ENCODE data around the gene SAPCD2. TPM values are rescaled to one million over a fixed set of nuclear protein-coding genes. Genes with fewer than 3 reads are reported as not detected.
A peak's percentile ranks its signal among the peaks of the same experiment; 100 is the strongest.

SAPCD2 gene
- total RNA-seq, 2 experiments from 2014 or later, result 56.8 to 57.0 TPM

DNA sequence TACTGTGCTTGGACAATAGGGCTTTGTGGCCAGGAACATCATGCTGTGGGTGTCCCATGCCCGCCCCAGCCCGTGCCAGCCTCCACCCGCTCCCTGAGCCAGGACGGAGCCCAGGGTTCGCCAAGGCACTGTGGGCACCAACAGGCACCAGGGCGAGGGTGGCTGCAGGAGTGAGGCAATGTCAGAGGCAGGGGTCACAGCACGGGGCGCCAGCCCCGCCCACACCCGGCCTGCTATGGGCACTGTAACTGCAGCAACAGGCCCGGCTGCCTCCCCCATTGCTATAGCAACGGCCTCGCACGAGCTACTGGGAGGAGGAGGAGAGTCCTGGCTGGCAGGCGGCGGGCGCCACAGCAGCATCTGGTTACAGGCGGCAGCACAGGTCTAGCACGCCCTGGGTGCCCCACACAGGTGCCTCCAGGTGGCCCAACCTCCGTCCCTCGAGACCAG, 44.8 kb downstream of the SAPCD2 start:
- Mint-ChIP-seq H3K27ac (no peak overlapping the region), H3K36me3 (ENCODE audit: low read depth) (peaks cover 2% of the 10 kb centered on the region), H3K4me3 (no peak overlapping the region), H3K4me1 (ENCODE audit: low read depth) (peaks cover 47% of the 10 kb centered on the region), H3K9me3 (ENCODE audit: insufficient read depth) (no peaks in the 10 kb centered on the region), H3K27me3 (ENCODE audit: low read depth) (peaks cover 2% of the 10 kb centered on the region)
- DNase-seq, result no peak
- ATAC-seq, result no peak
- ChIA-PET POLR2A (interaction anchor here (0.5 to 0.8 kb wide), 3 partner anchors 37 to 198 kb away, joined by 3 read pairs; no protein-coding TSS in a partner anchor), CTCF (interaction anchor here (1.0 to 4.5 kb wide), 6 partner anchors 10 to 78 kb away, joined by 3 to 34 read pairs (median 4); partner anchors contain the start of gene NPDC1)

DNA sequence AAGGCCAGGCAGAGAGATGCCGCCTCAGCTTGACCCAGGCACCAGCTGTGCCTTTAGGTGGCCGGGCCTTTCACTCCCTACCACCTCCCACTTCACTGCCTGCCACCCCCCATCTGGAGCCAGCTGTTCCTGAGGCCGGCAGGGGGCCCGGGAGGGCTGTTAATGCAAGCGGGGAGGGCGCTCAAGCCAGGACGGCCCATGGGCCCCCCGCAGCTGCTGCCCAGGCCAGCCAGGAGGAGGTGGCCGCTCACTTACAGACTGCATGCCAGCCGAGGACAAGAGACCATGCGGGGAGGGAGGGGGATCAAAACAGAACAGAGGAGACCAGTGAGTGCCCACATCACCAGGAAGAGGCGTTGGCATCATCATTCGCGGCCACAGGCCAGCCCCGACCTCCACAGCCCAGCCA, 46.8 kb downstream of the SAPCD2 start:
- ATAC-seq, result no peak
- peaks cover 2% of the 10 kb centered on the region for H3K27me3 Mint-ChIP-seq (ENCODE audit: low read depth)
- no peak for DNase-seq
- CTCF ChIA-PET, result interaction anchor here (4.5 kb wide), 1 partner anchor 12 kb away, joined by 34 read pairs; no protein-coding TSS in a partner anchor
- H3K9me3 Mint-ChIP-seq (ENCODE audit: insufficient read depth), result no peaks in the 10 kb centered on the region
- no peak overlapping the region for H3K4me3 Mint-ChIP-seq
- H3K36me3 Mint-ChIP-seq (ENCODE audit: low read depth), result peaks cover 6% of the 10 kb centered on the region
- H3K4me1 Mint-ChIP-seq (ENCODE audit: low read depth), result peaks cover 32% of the 10 kb centered on the region
- H3K27ac Mint-ChIP-seq, result no peak overlapping the region
- POLR2A ChIA-PET, result no interaction called here

DNA sequence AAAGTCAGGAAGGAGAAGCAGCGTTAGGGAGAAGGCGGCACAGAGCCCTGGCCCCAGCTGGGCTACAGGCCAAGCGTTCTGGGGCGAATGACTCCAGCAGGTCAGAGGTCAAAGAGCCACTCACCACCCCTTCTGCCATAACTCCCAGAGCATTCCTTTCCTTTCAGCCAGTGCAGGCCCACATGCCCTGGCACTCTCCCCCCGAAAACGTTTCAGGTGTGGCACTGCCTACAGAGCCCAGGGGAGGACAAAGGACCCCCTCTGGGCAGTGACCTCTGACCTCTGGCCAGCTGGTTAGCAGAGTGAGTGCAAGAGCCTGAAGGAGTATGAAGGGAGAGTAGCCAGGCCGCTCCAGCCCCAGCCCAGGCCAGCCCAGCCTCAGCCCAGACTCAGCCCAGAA, 47.2 kb downstream of the SAPCD2 start:
- Mint-ChIP-seq H3K36me3 (ENCODE audit: low read depth) (peaks cover 6% of the 10 kb centered on the region), H3K9me3 (ENCODE audit: insufficient read depth) (no peaks in the 10 kb centered on the region), H3K4me1 (ENCODE audit: low read depth) (peaks cover 31% of the 10 kb centered on the region), H3K27me3 (ENCODE audit: low read depth) (peaks cover 2% of the 10 kb centered on the region), H3K27ac (no peak overlapping the region), H3K4me3 (no peak overlapping the region)
- CTCF ChIA-PET, result interaction anchor here (4.5 kb wide), 1 partner anchor 12 kb away, joined by 34 read pairs; no protein-coding TSS in a partner anchor
- no peak for ATAC-seq
- no peak for DNase-seq
- POLR2A ChIA-PET, result no interaction called here

DNA sequence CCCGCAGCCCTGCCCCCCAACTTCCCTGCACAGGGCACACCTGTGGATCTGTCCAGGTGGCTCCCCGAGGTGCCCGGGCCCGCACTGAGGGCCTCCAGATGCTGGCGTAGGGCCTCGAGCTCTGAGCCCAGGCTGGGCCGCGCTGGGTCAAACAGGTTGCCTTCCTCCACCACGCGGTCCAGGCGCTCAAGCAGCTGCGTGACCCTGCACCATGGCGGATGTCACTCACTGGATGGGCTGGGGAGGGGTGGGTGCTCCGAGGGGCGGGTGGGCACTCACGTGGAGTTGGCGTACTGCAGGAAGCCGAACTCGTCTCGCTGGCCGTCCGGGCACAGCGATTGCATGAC, 47.7 kb downstream of the SAPCD2 start:
- ATAC-seq (no peak), DNase-seq (no peak)
- peaks cover 2% of the 10 kb centered on the region for H3K27me3 Mint-ChIP-seq (ENCODE audit: low read depth)
- peaks cover 31% of the 10 kb centered on the region for H3K4me1 Mint-ChIP-seq (ENCODE audit: low read depth)
- POLR2A ChIA-PET, result no interaction called here
- H3K9me3 Mint-ChIP-seq (ENCODE audit: insufficient read depth), result no peaks in the 10 kb centered on the region
- CTCF ChIA-PET, result no interaction called here
- peaks cover 6% of the 10 kb centered on the region for H3K36me3 Mint-ChIP-seq (ENCODE audit: low read depth)
- no peak overlapping the region for H3K27ac Mint-ChIP-seq
- no peak overlapping the region for H3K4me3 Mint-ChIP-seq

DNA sequence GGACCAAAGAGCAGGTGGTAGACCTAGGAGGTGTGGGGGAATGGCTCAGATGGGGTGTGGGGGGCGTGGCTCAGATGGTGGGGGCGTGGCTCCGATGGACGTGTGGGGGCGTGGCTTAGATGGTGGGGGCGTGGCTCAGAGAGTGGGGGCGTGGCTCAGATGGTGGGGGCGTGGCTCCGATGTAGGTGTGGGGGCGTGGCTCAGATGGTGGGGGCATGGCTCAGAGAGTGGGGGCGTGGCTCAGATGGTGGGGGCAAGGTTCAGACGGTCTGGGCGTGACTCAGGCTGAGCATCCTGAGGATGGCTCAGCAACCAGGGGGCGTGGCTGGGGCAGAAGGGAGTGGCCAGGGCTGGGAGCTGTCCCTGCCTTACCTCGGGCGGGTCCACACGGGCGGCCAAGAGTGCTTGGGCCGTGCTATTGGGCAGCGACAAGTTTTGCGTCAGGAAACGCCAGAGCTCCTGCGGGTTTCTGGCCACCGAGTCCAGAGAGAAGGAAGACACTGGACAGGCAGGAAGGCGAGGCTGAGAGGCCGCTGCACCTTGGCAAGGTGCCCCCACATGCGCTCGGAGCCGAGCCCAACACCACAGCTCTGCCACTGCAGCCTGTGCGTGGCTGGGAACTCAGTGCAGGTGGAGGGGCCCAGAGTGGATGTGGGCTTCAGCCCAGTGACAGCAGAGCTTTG, 48.2 kb downstream of the SAPCD2 start:
- no peaks in the 10 kb centered on the region for H3K9me3 Mint-ChIP-seq (ENCODE audit: insufficient read depth)
- peaks cover under 1% of the 10 kb centered on the region for H3K27me3 Mint-ChIP-seq (ENCODE audit: low read depth)
- peaks cover 6% of the 10 kb centered on the region for H3K36me3 Mint-ChIP-seq (ENCODE audit: low read depth)
- CTCF ChIA-PET, result interaction anchor here (1.4 kb wide), 1 partner anchor 13 kb away, joined by 4 read pairs; no protein-coding TSS in a partner anchor
- H3K27ac Mint-ChIP-seq, result peak overlapping the region; percentile 36
- ATAC-seq (peak; percentile 80), DNase-seq (peak; percentile 83)
- POLR2A ChIA-PET, result interaction anchor here (0.7 kb wide), 1 partner anchor 13 kb away, joined by 3 read pairs; no protein-coding TSS in a partner anchor
- H3K4me1 Mint-ChIP-seq (ENCODE audit: low read depth), result peaks cover 28% of the 10 kb centered on the region
- no peak overlapping the region for H3K4me3 Mint-ChIP-seq

DNA sequence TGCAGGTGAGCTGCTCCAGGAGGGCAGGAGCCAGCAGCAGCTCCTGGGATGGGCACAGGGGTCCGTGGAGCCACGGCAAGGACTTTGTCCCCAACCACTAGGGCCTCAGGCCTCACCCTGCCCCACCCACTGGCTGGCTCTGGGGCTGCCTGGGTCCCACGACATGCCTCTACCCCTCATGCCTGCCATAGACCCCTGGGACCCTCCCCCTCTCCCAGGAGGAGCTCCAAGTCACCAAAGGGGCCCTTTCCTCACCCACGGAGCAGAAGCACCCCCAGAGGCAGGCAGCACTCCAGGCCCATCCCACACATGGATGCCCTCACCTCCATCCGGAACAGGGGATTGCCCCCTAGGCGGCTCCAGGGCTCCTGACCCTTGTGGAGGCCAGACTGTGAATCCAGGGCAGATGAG, 48.8 kb downstream of the SAPCD2 start:
- DNase-seq, result no peak
- H3K4me1 Mint-ChIP-seq (ENCODE audit: low read depth), result peaks cover 25% of the 10 kb centered on the region
- CTCF ChIA-PET, result interaction anchor here (1.4 to 4.1 kb wide), 2 partner anchors 8 to 13 kb away, joined by 4 to 18 read pairs; no protein-coding TSS in a partner anchor
- no peak overlapping the region for H3K4me3 Mint-ChIP-seq
- peaks cover 10% of the 10 kb centered on the region for H3K36me3 Mint-ChIP-seq (ENCODE audit: low read depth)
- no peak overlapping the region for H3K27ac Mint-ChIP-seq
- no peak for ATAC-seq
- no peaks in the 10 kb centered on the region for H3K27me3 Mint-ChIP-seq (ENCODE audit: low read depth)
- H3K9me3 Mint-ChIP-seq (ENCODE audit: insufficient read depth), result no peaks in the 10 kb centered on the region
- POLR2A ChIA-PET, result interaction anchor here (0.7 kb wide), 1 partner anchor 13 kb away, joined by 3 read pairs; no protein-coding TSS in a partner anchor

DNA sequence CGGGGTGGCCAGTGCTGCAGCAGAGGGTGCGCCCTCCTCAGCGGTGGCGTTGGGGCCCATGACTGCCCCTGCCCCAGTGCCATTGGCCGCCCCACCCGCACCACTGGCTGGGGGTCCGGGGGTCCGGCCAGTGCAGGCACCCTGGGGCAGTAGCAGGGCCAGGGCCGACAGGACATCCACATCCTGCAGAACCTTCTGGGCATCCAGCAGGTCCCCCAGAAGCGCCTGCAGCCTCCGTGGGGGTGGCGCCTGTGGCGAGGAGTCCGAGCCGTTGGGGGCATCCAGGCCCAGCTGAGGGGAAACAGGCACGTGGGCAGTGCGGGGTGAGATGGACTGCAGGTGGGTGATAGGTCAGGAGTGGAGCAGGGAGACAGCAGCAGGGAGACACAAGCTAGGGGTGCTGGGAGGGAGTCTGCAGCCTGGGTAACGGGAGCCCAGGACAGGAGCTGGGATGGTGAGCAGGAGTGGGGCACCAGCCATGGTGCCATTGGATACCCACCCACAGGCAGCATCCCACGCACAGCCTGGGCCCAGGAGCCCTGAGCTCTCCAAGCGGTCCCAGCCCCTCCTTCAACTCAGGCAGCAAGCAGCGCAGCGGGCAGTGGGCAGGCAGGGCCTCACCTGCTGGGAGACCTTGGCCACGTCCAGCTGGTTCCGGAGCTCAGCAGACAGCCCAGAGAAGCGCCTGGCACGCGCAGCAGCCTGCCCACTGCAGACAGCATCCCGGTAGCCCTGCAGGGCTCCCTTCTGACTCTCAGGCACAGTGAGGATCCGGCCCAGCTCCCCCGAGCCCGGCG, 49.4 kb downstream of the SAPCD2 start:
- POLR2A ChIA-PET, result interaction anchor here (0.7 kb wide), 1 partner anchor 49 kb away, joined by 3 read pairs; no protein-coding TSS in a partner anchor
- H3K27ac Mint-ChIP-seq, result no peak overlapping the region
- DNase-seq, result no peak

DNA sequence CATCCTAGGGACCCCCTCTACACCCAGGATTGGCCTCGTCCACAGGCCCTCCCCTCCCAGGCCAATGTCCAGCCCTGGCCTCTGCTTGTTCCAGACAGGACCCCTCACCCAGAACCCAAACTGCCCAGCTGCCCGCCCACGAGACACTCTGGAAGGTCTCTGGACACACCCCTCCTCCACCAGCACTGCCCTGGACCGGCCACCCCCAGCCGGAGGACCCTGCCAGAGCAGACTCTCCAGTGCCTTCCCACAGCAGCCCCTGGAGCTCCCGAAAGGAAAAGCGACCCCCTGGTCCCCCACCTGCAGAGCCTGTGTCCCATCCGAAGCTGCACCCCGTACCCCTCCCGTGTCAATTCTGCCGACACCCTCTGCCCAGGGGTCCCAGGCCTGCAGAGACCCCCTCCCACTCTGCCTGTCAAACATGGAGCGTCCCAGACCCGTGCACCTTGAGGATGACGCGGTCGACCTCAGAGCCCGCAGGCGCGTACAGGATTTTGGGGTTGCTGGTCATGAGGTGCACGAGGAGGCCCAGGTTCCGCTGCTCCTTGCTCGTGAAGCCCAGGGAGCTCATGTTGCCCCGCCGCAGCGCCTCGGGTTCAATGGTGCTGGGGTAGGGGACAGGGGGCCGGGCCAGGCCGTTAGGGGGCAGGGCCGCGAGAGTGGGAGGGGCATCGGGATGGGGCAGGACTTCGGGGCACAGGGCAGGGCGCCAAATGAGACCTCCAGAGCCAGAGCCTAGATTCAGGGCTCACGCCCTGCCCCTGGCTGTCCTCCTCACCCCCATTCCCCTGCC, 50.3 kb downstream of the SAPCD2 start:
- Mint-ChIP-seq H3K4me1 (ENCODE audit: low read depth) (peaks cover 23% of the 10 kb centered on the region), H3K9me3 (ENCODE audit: insufficient read depth) (no peaks in the 10 kb centered on the region), H3K4me3 (no peak overlapping the region), H3K27me3 (ENCODE audit: low read depth) (no peaks in the 10 kb centered on the region), H3K27ac (peak overlapping the region; percentile 34), H3K36me3 (ENCODE audit: low read depth) (peaks cover 11% of the 10 kb centered on the region)
- POLR2A ChIA-PET, result interaction anchor here (0.7 to 0.9 kb wide), 2 partner anchors 49 to 221 kb away, joined by 3 read pairs; partner anchors contain the start of gene TUBB4B
- no peak for ATAC-seq
- CTCF ChIA-PET, result interaction anchor here (1.3 to 4.1 kb wide), 2 partner anchors 9 to 27 kb away, joined by 3 to 18 read pairs; partner anchors contain the start of gene PAXX
- no peak for DNase-seq

More for the DNA sequence above, 49.4 kb downstream of the SAPCD2 start:
- Mint-ChIP-seq H3K36me3 (ENCODE audit: low read depth) (peaks cover 10% of the 10 kb centered on the region), H3K27me3 (ENCODE audit: low read depth) (no peaks in the 10 kb centered on the region), H3K9me3 (ENCODE audit: insufficient read depth) (no peaks in the 10 kb centered on the region), H3K4me3 (no peak overlapping the region), H3K4me1 (ENCODE audit: low read depth) (peaks cover 23% of the 10 kb centered on the region)
- ATAC-seq, result no peak
- CTCF ChIA-PET, result interaction anchor here (1.3 to 4.1 kb wide), 3 partner anchors 8 to 28 kb away, joined by 3 to 18 read pairs (median 4); partner anchors contain the start of gene PAXX

DNA sequence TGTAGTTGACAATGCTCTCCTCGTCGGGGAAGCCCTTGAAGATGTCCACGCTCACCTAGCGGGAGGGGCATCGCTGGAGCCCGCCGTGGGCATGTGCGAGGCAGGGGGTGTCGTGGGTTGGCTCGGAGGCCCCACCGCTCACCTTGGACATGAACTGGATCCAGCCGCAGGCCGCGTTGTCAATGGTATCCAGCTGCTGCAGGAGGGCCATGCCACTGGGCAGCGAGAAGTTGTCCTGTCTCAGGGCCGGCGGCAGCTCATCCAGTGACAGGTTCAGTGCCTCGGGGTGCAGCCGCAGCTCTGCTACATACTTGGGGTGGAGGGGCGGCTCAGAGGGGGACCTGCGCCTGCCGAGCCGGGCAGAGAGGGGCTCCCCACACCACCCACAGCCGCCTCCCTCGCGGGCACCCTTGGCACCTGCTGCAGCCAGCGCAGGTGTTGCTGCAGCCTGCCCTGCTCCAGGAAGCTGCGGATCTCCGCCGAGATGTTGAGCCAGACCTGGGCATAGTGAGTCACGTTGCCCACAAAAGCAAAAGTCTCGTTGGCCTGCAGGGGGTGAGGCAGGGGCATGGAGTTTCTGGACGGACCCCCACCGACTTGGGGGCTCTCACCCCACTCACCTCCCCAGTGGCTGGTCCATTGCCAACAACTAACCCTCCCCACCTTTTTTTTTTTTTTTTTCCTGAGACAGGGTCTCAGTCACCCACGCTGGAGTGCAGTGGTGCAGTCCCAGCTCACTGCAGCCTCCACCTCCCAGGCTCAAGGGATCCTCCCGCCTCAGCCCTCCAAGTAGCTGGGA, 51.4 kb downstream of the SAPCD2 start:
- peaks cover 18% of the 10 kb centered on the region for H3K36me3 Mint-ChIP-seq (ENCODE audit: low read depth)
- DNase-seq, result no peak
- H3K27ac Mint-ChIP-seq, result no peak overlapping the region
- no peak for ATAC-seq
- ChIA-PET POLR2A (interaction anchor here (0.9 kb wide), 1 partner anchor 222 kb away, joined by 3 read pairs; the partner anchor contains the start of gene TUBB4B), CTCF (interaction anchor here (4.1 kb wide), 1 partner anchor 10 kb away, joined by 18 read pairs; no protein-coding TSS in a partner anchor)
- H3K9me3 Mint-ChIP-seq (ENCODE audit: insufficient read depth), result no peaks in the 10 kb centered on the region
- H3K4me1 Mint-ChIP-seq (ENCODE audit: low read depth), result peaks cover 12% of the 10 kb centered on the region
- H3K4me3 Mint-ChIP-seq, result no peak overlapping the region
- no peaks in the 10 kb centered on the region for H3K27me3 Mint-ChIP-seq (ENCODE audit: low read depth)

DNA sequence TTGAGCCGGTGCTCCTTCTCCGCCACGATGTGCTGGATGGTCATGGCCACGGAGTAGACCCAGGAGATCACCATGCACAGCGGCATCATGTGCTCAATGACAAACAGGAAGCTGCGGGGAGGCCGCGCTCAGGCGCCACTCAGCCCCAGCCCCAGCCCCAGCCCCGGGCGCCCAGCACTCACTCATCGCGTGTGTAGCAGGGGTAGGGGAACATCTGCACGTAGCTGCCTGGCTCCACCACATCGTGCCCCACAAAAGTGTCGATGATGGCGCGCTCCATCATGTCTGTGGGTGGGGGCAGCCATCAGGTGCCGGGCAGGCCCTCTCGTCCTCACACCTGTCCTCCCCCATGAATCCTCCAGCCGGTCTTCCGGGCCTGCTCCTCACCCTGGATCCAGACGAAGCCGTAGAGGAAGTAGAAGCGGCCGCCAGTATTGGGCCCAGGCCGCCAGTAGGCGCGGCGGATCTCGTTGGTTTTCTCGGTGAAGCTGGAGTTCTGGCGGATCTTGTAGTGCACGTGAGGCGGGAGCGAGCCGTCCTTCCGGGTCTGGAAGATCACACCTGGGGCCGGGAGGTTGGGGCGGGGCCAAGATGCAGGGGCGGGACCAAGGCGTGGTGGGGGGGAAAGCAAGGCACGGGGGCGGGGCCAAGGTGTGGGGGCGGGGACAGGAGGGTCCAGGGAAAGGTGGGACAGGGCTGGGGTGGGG, 52.4 kb downstream of the SAPCD2 start:
- H3K9me3 Mint-ChIP-seq (ENCODE audit: insufficient read depth), result no peaks in the 10 kb centered on the region
- no peak for DNase-seq
- ChIA-PET CTCF (interaction anchor here (1.3 to 4.1 kb wide), 2 partner anchors 11 to 210 kb away, joined by 3 to 18 read pairs; partner anchors contain the start of gene RABL6), POLR2A (no interaction called here)
- ATAC-seq, result no peak
- H3K4me3 Mint-ChIP-seq, result no peak overlapping the region
- H3K27me3 Mint-ChIP-seq (ENCODE audit: low read depth), result no peaks in the 10 kb centered on the region
- no peak overlapping the region for H3K27ac Mint-ChIP-seq
- H3K4me1 Mint-ChIP-seq (ENCODE audit: low read depth), result peaks cover 7% of the 10 kb centered on the region
- H3K36me3 Mint-ChIP-seq (ENCODE audit: low read depth), result peaks cover 18% of the 10 kb centered on the region
